IMR-90 (cell line): ENCODE measurements around the gene LINC00305. TPM values are rescaled to one million over a fixed set of nuclear protein-coding genes. Genes with fewer than 3 reads are reported as not detected.

Experiments
- ATAC-seq: fragments of 200-7000 bp; cut with Tn5 transposase; 2 replicates; pipeline ENCODE4 v1.9.1; 2020; ENCODE audit warnings: low read depth, mild to moderate bottlenecking, moderate library complexity
- Bru-seq: library from RNA; stranded (reverse); fragments of 400-500 nt; gene quantifications from one replicate; lab custom pipeline; 2021; lab: Mats Ljungman, UMichigan
- BruChase-seq, 2 experiments: library from RNA; stranded (reverse); fragments of 400-500 nt; gene quantifications; one replicate each; lab custom pipeline; 2021; lab: Mats Ljungman, UMichigan
- BruUV-seq: library from RNA; stranded (reverse); fragments of 400-500 nt; replicated peaks from 2 replicates; lab custom pipeline; 2021; lab: Mats Ljungman, UMichigan
- CTCF ChIA-PET: fragments of 300-600 bp; formaldehyde crosslinking; extraction: SDS; loops from one replicate; lab custom pipeline; 2021; ENCODE audit warnings: antibody characterized with exemption; lab: Yijun Ruan, JAX
- POLR2A ChIA-PET: fragments of 300-600 bp; sonication (Branson Sonifier 250); formaldehyde crosslinking; loops from one replicate; lab custom pipeline; 2022; ENCODE audit warnings: antibody characterized with exemption; ENCODE audit not compliant: unreplicated experiment; lab: Charles Lee
- DNase-seq: peaks from one replicate; pipeline ENCODE4 v3.0.0; 2013
- H2AFZ ChIP-seq: replicated peaks from 2 replicates; pipeline ENCODE3; 2013; ENCODE audit warnings: low read length, mild to moderate bottlenecking; ENCODE audit not compliant: poor library complexity
- H2AK5ac ChIP-seq: 2 replicates; pipeline ENCODE4 v1.6.1; 2013; ENCODE audit warnings: low read depth, low read length, inconsistent platforms
- H2AK9ac ChIP-seq: replicated peaks from 2 replicates; pipeline ENCODE3; 2013; ENCODE audit warnings: mild to moderate bottlenecking, low read depth, low read length, moderate library complexity; ENCODE audit not compliant: poor library complexity
- H2BK120ac ChIP-seq: 2 replicates; pipeline ENCODE4 v1.6.1; 2013; ENCODE audit warnings: low read depth, low read length, inconsistent platforms
- H2BK15ac ChIP-seq: 3 replicates; pipeline ENCODE4 v1.6.1; 2013; ENCODE audit warnings: low read depth, low read length, inconsistent platforms
- H2BK20ac ChIP-seq: 2 replicates; pipeline ENCODE4 v1.6.1; 2013; ENCODE audit warnings: low read depth, mild to moderate bottlenecking, inconsistent platforms, low read length, moderate library complexity
- H2BK5ac ChIP-seq: 2 replicates; pipeline ENCODE4 v1.6.1; 2013; ENCODE audit warnings: mild to moderate bottlenecking, low read depth, low read length, inconsistent platforms; ENCODE audit not compliant: poor library complexity, severe bottlenecking
- H3K14ac ChIP-seq: replicated peaks from 2 replicates; pipeline ENCODE4 v1.6.1; 2013; ENCODE audit warnings: low read depth, low read length, inconsistent platforms
- H3K18ac ChIP-seq: 2 replicates; pipeline ENCODE4 v1.6.1; 2013; ENCODE audit warnings: low read depth, low read length, control low read depth
- H3K23ac ChIP-seq: 2 replicates; pipeline ENCODE4 v1.6.1; 2013; ENCODE audit warnings: low read depth, low read length, inconsistent platforms
- H3K27ac ChIP-seq: 2 replicates; pipeline ENCODE4 v1.5.1; 2013; ENCODE audit warnings: mild to moderate bottlenecking, control low read depth, low read length; ENCODE audit not compliant: insufficient read depth
- H3K27me3 ChIP-seq: 2 replicates; pipeline ENCODE4 v1.6.1; 2013; ENCODE audit warnings: low read length; ENCODE audit not compliant: control insufficient read depth, insufficient read depth
- H3K36me3 ChIP-seq: 2 replicates; pipeline ENCODE4 v1.6.1; 2013; ENCODE audit warnings: low read length, mixed read lengths; ENCODE audit not compliant: control insufficient read depth, insufficient read depth
- H3K4ac ChIP-seq: 2 replicates; pipeline ENCODE4 v1.6.1; 2013; ENCODE audit warnings: low read depth, low read length, inconsistent platforms
- H3K4me1 ChIP-seq: 2 replicates; pipeline ENCODE4 v1.6.1; 2013; ENCODE audit warnings: low read length, mixed read lengths; ENCODE audit not compliant: control insufficient read depth, insufficient read depth
- H3K4me2 ChIP-seq: 2 replicates; pipeline ENCODE4 v1.6.1; 2013; ENCODE audit warnings: low read depth, mild to moderate bottlenecking, control low read depth, low read length, moderate library complexity
- H3K4me3 ChIP-seq: 2 replicates; pipeline ENCODE4 v1.5.1; 2013; ENCODE audit warnings: low read depth, mild to moderate bottlenecking, control low read depth, low read length, moderate library complexity; ENCODE audit not compliant: insufficient read depth
- H3K56ac ChIP-seq: 2 replicates; pipeline ENCODE4 v1.6.1; 2013; ENCODE audit warnings: low read length, inconsistent platforms; ENCODE audit not compliant: insufficient read depth; ENCODE audit errors: extremely low read depth
- H3K79me1 ChIP-seq, 2 experiments: 2 replicates each; pipeline ENCODE4 v1.6.1; 2013; ENCODE audit warnings: low read length in 2 of 2, inconsistent platforms in 1 of 2, low read depth in 1 of 2
- H3K9ac ChIP-seq: 2 replicates; pipeline ENCODE4 v1.6.1; 2013; ENCODE audit warnings: low read depth, low read length, control low read depth
- H3K9me1 ChIP-seq: 2 replicates; pipeline ENCODE4 v1.6.1; 2013; ENCODE audit warnings: low read length, inconsistent platforms; ENCODE audit not compliant: insufficient read depth
- H3K9me3 ChIP-seq: 2 replicates; pipeline ENCODE4 v1.6.1; 2013; ENCODE audit warnings: low read length; ENCODE audit not compliant: control insufficient read depth, insufficient read depth
- H4K20me1 ChIP-seq: 2 replicates; pipeline ENCODE4 v1.6.1; 2013; ENCODE audit warnings: low read length, inconsistent platforms; ENCODE audit not compliant: insufficient read depth
- H4K5ac ChIP-seq: 2 replicates; pipeline ENCODE4 v1.6.1; 2013; ENCODE audit warnings: mild to moderate bottlenecking, low read depth, low read length, control low read depth
- H4K8ac ChIP-seq, 2 experiments: 2 replicates each; pipeline ENCODE4 v1.6.1; 2013; ENCODE audit warnings: low read depth in 2 of 2, low read length in 2 of 2, control low read depth in 1 of 2, inconsistent platforms in 1 of 2
- H4K91ac ChIP-seq: 2 replicates; pipeline ENCODE4 v1.6.1; 2013; ENCODE audit warnings: low read depth, low read length, inconsistent platforms; ENCODE audit not compliant: insufficient read depth
- BHLHE40 ChIP-seq: fragments of 150-350 bp; IDR thresholded peaks from 2 replicates; pipeline ENCODE4 v1.6.1; 2016; ENCODE audit warnings: mild to moderate bottlenecking, low read depth, low read length
- CEBPB ChIP-seq: IDR thresholded peaks from 2 replicates; pipeline ENCODE4 v1.6.1; 2012; ENCODE audit warnings: low read depth, low read length, improper control_type of control experiment
- CHD1 ChIP-seq: IDR thresholded peaks from 2 replicates; pipeline ENCODE4 v1.6.1; 2012; ENCODE audit warnings: low read depth, low read length, improper control_type of control experiment
- CTCF ChIP-seq: conservative IDR thresholded peaks from 2 replicates; pipeline ENCODE4 v1.5.1; 2012; ENCODE audit warnings: mild to moderate bottlenecking, low read depth, low read length, improper control_type of control experiment
- FOS ChIP-seq: fragments of 150-350 bp; IDR thresholded peaks from 2 replicates; pipeline ENCODE4 v1.6.1; 2016; ENCODE audit warnings: low read depth, low read length
- MAZ ChIP-seq: IDR thresholded peaks from 2 replicates; pipeline ENCODE4 v1.6.1; 2012; ENCODE audit warnings: low read depth, mild to moderate bottlenecking, low read length, improper control_type of control experiment, moderate library complexity, borderline replicate concordance
- MXI1 ChIP-seq: IDR thresholded peaks from 2 replicates; pipeline ENCODE4 v1.6.1; 2012; ENCODE audit warnings: low read depth, mild to moderate bottlenecking, low read length, moderate library complexity, borderline replicate concordance
- NFE2L2 ChIP-seq: fragments of 150-350 bp; IDR thresholded peaks from 2 replicates; pipeline ENCODE4 v1.6.1; 2016; ENCODE audit warnings: low read depth, mild to moderate bottlenecking, low read length
- POLR2A ChIP-seq: IDR thresholded peaks from 2 replicates; pipeline ENCODE4 v1.6.1; 2012; ENCODE audit warnings: mild to moderate bottlenecking, low read depth, low read length
- RAD21 ChIP-seq: IDR thresholded peaks from 2 replicates; pipeline ENCODE4 v1.6.1; 2012; ENCODE audit warnings: low read length, improper control_type of control experiment
- RCOR1 ChIP-seq: IDR thresholded peaks from 2 replicates; pipeline ENCODE4 v1.6.1; 2012; ENCODE audit warnings: mild to moderate bottlenecking, low read length, improper control_type of control experiment; ENCODE audit not compliant: insufficient replicate concordance
- RFX5 ChIP-seq: IDR thresholded peaks from 2 replicates; pipeline ENCODE4 v1.8.0; 2012; ENCODE audit warnings: low read depth, mild to moderate bottlenecking, low read length, moderate library complexity
- SMC3 ChIP-seq: fragments of 150-350 bp; IDR thresholded peaks from 2 replicates; pipeline ENCODE4 v1.6.1; 2016; ENCODE audit warnings: low read depth, mild to moderate bottlenecking, antibody characterized with exemption, low read length, moderate library complexity
- USF2 ChIP-seq: fragments of 150-350 bp; IDR thresholded peaks from 2 replicates; pipeline ENCODE4 v1.6.1; 2017; ENCODE audit warnings: mild to moderate bottlenecking, antibody characterized with exemption, low read length, low read depth
- WGBS, 2 experiments: methylation state at CpG; one replicate each; pipeline versions ENCODE4 v1.1.5 to v1.1.7; 2013; ENCODE audit warnings: missing lambda C conversion rate in 2 of 2; ENCODE audit not compliant: insufficient read length in 1 of 2; ENCODE audit errors: extremely low coverage in 2 of 2; 5-methylcytosine and 5-hydroxymethylcytosine counted together
- dilution Hi-C: fragments of 300-500 bp; cut with HindIII; formaldehyde crosslinking; loops from one replicate; pipeline ENCODE4 v1.14.3; 2018; ENCODE audit warnings: low sequenced_read_pairs; ENCODE audit not compliant: unreplicated experiment
- in situ Hi-C: fragments of 300-500 bp; cut with MboI; formaldehyde crosslinking; loops from 3 replicates; pipeline ENCODE4 v1.14.3; 2019; ENCODE audit warnings: low sequenced_read_pairs, inconsistent platforms, mixed read lengths
- intact Hi-C: fragments of 100-400 bp; cut with micrococcal nuclease; formaldehyde crosslinking; loops from 2 replicates; pipeline ENCODE4 v1.10.0; 2022
- long read RNA-seq: library from polyadenylated mRNA; unstranded; transcript quantifications from one replicate; pipeline ENCODE4 v2.0.0, GENCODE V29; 2021; ENCODE audit not compliant: unreplicated experiment
- polyA plus RNA-seq, 3 experiments: library from polyadenylated mRNA; depleted of rRNA; stranded (reverse); fragments of >200 nt; gene quantifications; 2 replicates each; pipeline ENCODE4 v1.2.3, GENCODE V29; 2012; ENCODE audit warnings: low replicate concordance in 1 of 3
- total RNA-seq: library from RNA; depleted of rRNA; stranded (reverse); fragments of >200 nt; gene quantifications from 2 replicates; pipeline ENCODE4 v1.2.3, GENCODE V29; 2012; rRNA removed

Gene LINC00305
- total RNA-seq (not detected in 2 replicates), polyA plus RNA-seq (2012; rRNA removed) (not detected in 2 replicates), Bru-seq, nascent RNA (not detected), BruChase-seq, experiment 1, labeled RNA remaining after a 6-hour chase (not detected), BruChase-seq, experiment 2, labeled RNA remaining after a 2-hour chase (not detected)
- not detected in 2 replicates for polyA plus RNA-seq (2012; cell fraction: cytosol; rRNA removed)
- polyA plus RNA-seq (2012; cell fraction: nucleus; rRNA removed; ENCODE audit: low replicate concordance) = not detected in 2 replicates
- long read RNA-seq = 0 reads

GRCh38 chr18:64148988-64149387, at the start of gene LINC00305:
Gene LINC00305 (minus strand): TSS chr18:64149088.
- no peaks in the 10 kb centered on the region for H3K4me1 ChIP-seq
- no peaks in the 10 kb centered on the region for H4K20me1 ChIP-seq
- ChIA-PET CTCF (no interaction called here), POLR2A (no interaction called here)
- no peak within 1 kb of the TSS for H3K56ac ChIP-seq
- H3K79me1 ChIP-seq = no peaks in the 10 kb centered on the region
- WGBS, 2 experiments = 33% methylated on average over 1 of the region's 3 CpGs; no CpG with 5 or more reads in 1 of the 2 experiments
- no peaks in the 10 kb centered on the region for H3K9me1 ChIP-seq
- H3K4ac ChIP-seq = no peak within 1 kb of the TSS
- no peak within 1 kb of the TSS for H4K8ac ChIP-seq
- no peak within 1 kb of the TSS for H2BK120ac ChIP-seq
- H3K4me3 ChIP-seq = no peak within 1 kb of the TSS
- H3K9ac ChIP-seq = no peak within 1 kb of the TSS
- H3K27ac ChIP-seq = no peak within 1 kb of the TSS
- no peaks in the 10 kb centered on the region for H3K36me3 ChIP-seq
- peaks cover 15% of the 10 kb centered on the region for H3K9me3 ChIP-seq
- H2AFZ ChIP-seq = no peak within 1 kb of the TSS
- no peak within 1 kb of the TSS for H3K4me2 ChIP-seq
- no peak within 1 kb of the TSS for H3K18ac ChIP-seq
- ATAC-seq = no peak
- TF ChIP-seq USF2 (no peak), RAD21 (no peak), SMC3 (no peak), CHD1 (no peak), RCOR1 (no peak), NFE2L2 (no peak), CTCF (no peak), RFX5 (no peak), MXI1 (no peak), CEBPB (no peak), BHLHE40 (no peak), MAZ (no peak), FOS (no peak), POLR2A (no peak)
- H2BK5ac ChIP-seq = no peak within 1 kb of the TSS
- BruUV-seq = no TSS peak
- dilution Hi-C loops (no loop called here), in situ Hi-C loops (loop anchor here (25.0 kb wide), 1 partner anchor 88 kb away; no protein-coding TSS in a partner anchor), intact Hi-C loops (no loop called here)
- H2AK5ac ChIP-seq = no peak within 1 kb of the TSS
- no peak within 1 kb of the TSS for H2AK9ac ChIP-seq
- no peak within 1 kb of the TSS for H2BK15ac ChIP-seq
- DNase-seq = no peak
- no peak within 1 kb of the TSS for H3K14ac ChIP-seq
- H4K5ac ChIP-seq = no peak within 1 kb of the TSS
- H2BK20ac ChIP-seq = no peak within 1 kb of the TSS
- no peaks in the 10 kb centered on the region for H3K27me3 ChIP-seq
- H3K23ac ChIP-seq = no peak within 1 kb of the TSS
- no peak within 1 kb of the TSS for H4K91ac ChIP-seq
